A172 (cell line): ENCODE results near the gene PABPC1L2B. TPM values are rescaled to one million over a fixed set of nuclear protein-coding genes. Genes with fewer than 3 reads are reported as not detected.
"Not testable (repeated sequence)": the region's sequence is repeated elsewhere in the genome, so short reads cannot be mapped to it uniquely, and the experiment has no call there.

ENCODE experiments used
- DNase-seq: peaks from one replicate; pipeline ENCODE4 v3.0.0-alpha.2; 2015; ENCODE audit warnings: low spot score
- total RNA-seq: library from RNA; depleted of rRNA; stranded (reverse); fragments of >200 nt; shearing (Covaris generic); gene quantifications from 2 replicates; pipeline ENCODE4 v1.2.3, GENCODE V29; 2014; rRNA removed

The PABPC1L2B gene
- total RNA-seq = not detected in 2 replicates

GRCh38 chrX:73002733-73003132 is at the start of gene PABPC1L2B:
Gene PABPC1L2B, plus strand, starts transcription at chrX:73002939. Its CDS starts 704 bp downstream, at chrX:73003643.
- not testable (repeated sequence) for DNase-seq

DNA sequence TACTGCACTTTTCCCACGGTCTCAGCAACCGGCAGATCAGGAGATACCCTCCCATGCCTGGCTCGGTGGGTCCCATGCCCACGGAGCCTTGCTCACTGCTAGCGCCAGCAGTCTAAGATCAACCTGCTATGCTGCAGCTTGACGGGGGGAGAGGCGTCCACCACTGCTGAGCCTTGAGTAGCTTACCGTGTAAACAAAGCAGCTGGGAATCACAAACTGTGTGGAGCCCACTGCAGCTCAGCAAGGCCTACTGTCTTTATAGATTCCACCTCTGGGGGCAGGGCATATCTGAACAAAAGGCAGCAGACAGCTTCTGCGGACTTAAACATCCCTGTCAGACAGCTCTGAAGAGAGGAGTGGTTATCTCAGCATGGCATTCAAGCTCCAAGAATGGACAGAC is 42.8 kb upstream of the PABPC1L2B start:
- DNase-seq = not testable (repeated sequence)

DNA sequence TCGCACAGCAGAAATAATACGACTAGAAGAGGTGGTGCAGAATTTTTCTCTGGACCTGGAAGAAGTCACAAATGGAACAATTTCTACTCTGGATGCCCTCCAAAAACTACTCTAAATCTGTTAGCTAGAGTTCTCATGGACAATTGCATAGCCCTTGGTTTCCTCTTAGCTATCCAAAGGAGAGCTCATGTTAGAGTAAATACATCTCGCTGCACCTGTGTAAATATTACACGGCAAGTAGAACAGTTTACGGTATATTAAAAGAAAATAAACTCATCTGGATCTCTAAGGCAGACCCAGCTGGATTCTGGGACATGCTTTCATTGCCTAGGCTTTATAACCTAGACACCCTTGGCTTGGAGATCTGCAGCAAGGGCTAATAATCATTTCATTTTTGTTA is 30.9 kb upstream of the PABPC1L2B start:
- DNase-seq = not testable (repeated sequence)

DNA sequence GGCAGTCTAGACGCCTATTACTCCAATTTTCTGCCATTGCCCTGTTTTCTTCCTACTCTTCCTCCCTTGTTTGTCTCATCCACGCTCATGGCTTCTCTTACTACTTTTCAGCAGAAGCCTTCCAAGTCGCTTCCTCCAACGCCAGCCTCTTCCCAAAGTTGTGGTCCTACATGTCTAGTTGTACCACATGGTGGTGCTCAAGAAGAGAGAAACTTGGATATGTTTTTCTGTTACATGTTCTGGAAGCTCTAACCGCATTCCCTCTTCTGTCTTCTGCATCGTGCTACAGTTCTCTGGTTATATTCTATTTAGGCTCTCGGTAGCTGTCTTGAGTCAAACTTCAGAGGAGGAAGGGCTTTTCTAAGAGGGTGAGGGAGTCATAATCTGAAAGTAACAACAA is 27.9 kb upstream of the PABPC1L2B start:
- not testable (repeated sequence) for DNase-seq

- not testable (repeated sequence) for DNase-seq
These were observed 21.8 kb upstream of the PABPC1L2B start for GRCh38 chrX:72980894-72981469.

GRCh38 chrX:73004032-73004431 is 1.3 kb downstream of the PABPC1L2B start:
- not testable (repeated sequence) for DNase-seq

DNA sequence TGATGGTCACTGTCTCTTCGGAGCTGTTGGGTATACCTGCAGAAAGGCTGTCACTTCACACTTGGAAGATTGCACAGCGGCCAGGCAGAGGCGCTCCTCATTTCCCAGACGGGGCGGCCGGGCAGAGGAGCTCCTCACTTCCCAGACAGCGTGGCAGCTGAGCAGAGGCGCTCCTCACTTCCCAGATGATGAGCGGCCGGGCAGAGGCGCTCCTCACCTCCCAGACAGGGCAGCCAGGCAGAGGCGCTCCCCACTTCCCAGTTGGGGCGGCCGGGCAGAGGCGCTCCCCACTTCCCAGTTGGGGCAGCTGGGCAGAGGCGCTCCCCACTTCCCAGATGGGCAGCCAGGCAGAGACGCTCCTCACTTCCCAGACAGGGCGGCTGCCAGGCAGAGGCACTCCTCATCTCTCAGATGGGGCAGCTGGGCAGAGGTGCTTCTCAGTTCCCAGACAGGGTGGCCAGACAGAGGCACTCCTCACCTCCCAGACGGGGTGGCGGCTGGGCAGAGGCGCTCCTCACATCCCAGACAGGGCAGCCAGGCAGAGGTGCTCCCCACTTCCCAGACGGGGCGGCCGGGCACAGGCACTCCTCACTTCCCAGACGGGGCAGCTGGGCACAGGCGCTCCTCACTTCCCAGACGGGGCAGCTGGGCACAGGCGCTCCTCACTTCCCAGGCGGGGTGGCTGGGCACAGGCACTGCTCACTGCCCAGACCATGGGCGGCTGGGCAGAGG is 18.8 kb downstream of the PABPC1L2B start:
- no peak for DNase-seq

- not testable (repeated sequence) for DNase-seq
These were observed 19.3 kb downstream of the PABPC1L2B start for GRCh38 chrX:73022093-73022445.

DNA sequence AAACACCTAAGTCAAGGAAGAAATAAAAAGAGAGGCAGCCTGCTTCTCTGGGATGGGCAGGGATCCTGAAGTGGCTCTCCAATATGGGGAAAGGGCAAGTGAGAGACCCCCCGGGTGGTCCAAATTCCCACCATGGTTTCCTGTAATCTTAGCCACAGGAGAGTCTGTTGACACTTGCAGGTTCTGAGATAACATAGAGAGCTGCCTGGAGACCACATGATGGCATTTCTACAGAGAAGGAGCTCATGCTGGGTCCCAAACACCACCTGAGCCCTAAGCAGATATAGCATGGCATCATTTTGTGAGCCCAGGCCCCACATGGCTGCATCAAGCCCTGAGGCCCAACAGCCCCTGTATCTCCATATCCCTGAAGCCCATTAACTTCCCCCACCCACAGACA is 26.1 kb downstream of the PABPC1L2B start:
- no peak for DNase-seq

Other genes with a start within 250 kb of the PABPC1L2B start
- not detected in 2 replicates for gene DMRTC1B, start 226.0 kb upstream of the PABPC1L2B start, total RNA-seq
- not detected in 2 replicates for gene FAM236B, start 220.3 kb upstream of the PABPC1L2B start, total RNA-seq
- not detected in 2 replicates for gene FAM236D, start 194.7 kb upstream of the PABPC1L2B start, total RNA-seq
- gene FAM236C, start 90.3 kb upstream of the PABPC1L2B start, total RNA-seq = not detected in 2 replicates
- gene FAM236A, start 64.7 kb upstream of the PABPC1L2B start, total RNA-seq = not detected in 2 replicates
- not detected in 2 replicates for gene DMRTC1, start 59.1 kb upstream of the PABPC1L2B start, total RNA-seq
- gene PABPC1L2A, start 76.6 kb downstream of the PABPC1L2B start, total RNA-seq = not detected in 2 replicates
- gene NAP1L2, start 211.9 kb downstream of the PABPC1L2B start, total RNA-seq = 0.19 and 0.60 TPM in 2 replicates